ENCODE data around the gene BLOC1S2.
"Not testable (repeated sequence)": the region's sequence is repeated elsewhere in the genome, so short reads cannot be mapped to it uniquely, and the experiment has no call there.

BLOC1S2 gene

DNA sequence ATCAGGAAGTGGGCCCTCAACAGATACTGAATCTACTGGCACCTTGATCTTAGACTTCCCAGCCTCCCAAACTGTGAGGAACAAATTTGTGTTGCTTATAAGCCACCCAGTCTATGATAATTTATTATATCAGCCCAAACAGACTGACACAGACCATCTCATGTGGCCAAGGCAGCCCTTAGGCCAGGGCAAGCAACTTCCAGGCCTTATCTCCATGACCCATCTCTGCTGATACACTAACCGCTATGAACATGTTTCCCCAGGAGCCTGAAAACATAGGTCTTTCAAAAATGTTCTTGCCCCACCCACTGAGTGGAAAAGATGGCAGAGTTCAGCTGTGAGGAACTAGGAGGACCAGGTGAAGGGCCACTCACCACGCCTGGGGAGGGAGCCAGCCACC is 3.2 kb upstream of the BLOC1S2 start:
- DNase-seq: no peak

DNA sequence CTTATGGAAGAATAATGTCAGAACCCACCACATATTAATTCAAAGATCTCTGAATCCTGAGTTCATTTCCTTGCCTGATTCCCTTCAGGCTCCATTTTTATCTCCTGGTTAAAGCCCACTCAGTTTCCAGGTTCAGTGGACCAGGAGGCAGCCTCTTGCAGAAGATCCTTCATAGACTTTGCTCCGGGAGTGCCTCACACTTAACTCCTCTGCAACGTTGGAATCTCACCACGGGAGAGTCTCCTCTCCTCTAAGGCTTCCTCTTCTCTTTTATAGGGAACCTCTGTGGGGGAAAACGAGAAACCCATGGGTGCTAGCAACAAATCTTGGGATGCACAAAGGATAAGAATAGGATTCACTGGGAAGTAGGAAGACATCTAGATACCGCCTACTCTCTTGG is 1.7 kb upstream of the BLOC1S2 start:
- DNase-seq: no peak

DNA sequence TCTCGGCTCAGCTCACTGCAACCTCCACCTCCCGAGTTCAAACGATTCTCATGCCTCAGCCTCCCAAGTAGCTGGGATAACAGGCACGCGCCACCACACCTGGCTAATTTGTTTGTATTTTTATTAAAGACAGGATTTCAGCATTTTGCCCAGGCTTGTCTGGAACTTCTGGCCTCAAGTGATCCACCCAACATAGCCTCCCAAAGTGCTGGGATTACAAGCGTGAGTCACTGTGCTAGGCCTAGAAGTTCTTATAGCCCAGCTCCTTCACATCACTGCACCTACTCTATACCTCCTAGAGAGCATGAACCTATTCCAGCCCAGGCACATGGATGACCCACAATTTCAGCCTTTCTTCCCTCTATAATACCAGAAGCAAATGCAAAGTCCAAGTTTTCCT is 1.3 kb upstream of the BLOC1S2 start:
- no peak for DNase-seq

- DNase-seq: not testable (repeated sequence)
Measured at GRCh38 chr10:100285326-100285725, 1.2 kb downstream of the BLOC1S2 start.

DNA sequence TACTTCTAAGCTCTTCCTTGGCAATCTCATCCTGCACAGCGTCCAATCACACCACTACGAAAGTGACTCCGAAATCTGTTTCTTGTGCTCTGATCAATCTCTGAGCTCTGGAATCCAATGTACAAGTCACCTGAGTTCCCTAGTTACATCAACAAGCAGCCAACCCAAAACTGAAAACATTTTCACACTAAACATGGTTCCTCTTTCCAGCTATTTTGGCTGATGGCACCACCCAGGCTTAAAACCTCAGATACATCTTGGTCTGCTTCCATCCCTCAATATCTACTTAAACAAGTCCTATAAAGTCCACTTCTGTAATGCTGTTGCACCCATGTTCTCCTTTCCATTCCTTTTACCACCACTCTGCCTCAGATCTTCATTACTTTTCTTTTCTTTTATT is 3.6 kb downstream of the BLOC1S2 start:
- DNase-seq: no peak

DNA sequence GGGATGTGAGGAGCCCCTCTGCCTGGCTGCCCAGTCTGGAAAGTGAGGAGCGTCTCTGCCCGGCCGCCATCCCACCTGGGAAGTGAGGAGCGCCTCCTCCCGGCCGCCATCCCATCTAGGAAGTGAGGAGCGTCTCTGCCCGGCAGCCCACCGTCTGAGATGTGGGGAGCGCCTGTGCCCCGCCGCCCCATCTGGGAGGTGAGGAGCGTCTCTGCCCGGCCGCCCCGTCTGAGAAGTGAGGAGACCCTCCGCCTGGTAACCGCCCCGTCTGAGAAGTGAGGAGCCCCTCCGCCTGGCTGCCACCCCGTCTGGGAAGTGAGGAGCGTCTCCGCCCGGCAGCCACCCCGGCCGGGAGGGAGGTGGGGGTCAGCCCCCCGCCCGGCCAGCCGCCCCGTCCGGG is 9.5 kb downstream of the BLOC1S2 start:
- not testable (repeated sequence) for DNase-seq

DNA sequence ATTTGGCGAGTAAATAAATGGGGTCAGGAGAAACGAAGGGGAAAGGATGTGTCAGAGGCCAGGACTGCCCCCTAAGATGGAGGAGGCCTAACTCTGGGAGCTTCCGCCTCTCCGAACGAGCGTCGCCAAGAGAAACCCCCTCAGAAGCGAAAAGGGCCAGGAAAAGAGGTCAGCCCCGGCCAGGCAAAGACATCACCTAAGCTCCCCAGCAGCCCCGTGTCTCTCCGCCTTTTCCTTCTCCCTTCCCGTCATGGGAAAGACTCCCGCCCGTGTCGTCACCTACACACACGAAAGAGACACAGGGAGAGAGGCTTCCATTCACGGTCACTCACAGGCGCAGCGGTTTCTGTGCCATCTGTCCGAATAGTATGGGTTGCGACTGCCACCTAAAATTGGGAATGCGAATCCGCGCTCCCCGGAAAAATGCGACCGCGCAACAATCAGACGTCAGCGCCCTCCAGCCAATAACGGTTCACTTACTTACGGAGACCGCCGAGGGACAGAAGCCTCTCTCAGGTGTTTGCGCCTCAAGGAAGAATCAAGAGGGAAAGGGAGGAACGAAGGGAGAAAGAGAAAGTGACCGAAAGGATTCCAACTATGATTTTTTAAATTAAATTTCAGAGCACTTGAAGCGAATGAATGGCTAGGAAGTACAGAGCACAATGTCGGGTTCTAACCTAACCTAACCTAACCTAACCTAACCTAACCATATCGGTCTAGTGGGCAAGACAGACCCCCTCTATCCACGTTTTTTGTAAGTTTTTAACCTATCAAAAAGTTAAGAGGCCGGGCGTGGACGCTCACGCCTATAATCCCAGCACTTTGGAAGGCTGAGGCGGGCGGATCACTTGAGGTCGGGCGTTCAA is 19.0 kb downstream of the BLOC1S2 start, which contains the start of gene CWF19L1:
Gene CWF19L1, minus strand, starts transcription at position 400 of the 866 bp plus-strand sequence. Its CDS starts 45 bp downstream, at position 355.
- peak; percentile 73 to 82 for DNase-seq

- no peak for DNase-seq
Measured at GRCh38 chr10:100265821-100266485, 20.5 kb downstream of the BLOC1S2 start.

GRCh38 chr10:100254191-100254590 is 32.3 kb downstream of the BLOC1S2 start:
- no peak for DNase-seq

- no peak for DNase-seq
Measured at GRCh38 chr10:100253041-100253440, 33.4 kb downstream of the BLOC1S2 start.

- no peak for DNase-seq
Measured at GRCh38 chr10:100248820-100249219, 37.7 kb downstream of the BLOC1S2 start.

- no peak for DNase-seq
Measured at GRCh38 chr10:100245484-100246220, 40.8 kb downstream of the BLOC1S2 start.

- no peak for DNase-seq
Measured at GRCh38 chr10:100239851-100240250, 46.6 kb downstream of the BLOC1S2 start.

GRCh38 chr10:100238429-100238828 is 48.1 kb downstream of the BLOC1S2 start:
- DNase-seq: no peak

DNA sequence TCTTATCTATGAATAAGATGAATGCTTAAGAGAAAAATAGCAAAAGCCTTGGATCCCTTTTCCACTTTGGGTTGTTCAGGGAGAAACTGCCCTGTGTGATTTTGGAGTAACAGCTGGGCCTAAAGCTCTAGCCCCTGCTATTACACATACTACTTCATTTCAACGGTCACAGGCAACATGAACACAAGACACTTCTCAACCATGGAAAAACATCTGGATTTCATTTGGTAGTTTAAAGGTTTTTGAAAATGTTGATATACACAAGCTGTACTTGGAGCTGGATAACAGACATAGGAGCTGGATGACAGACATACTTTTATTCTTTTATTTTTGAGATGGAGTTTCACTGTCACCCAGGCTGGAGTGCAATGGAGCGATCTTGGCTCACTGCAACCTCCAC is 54.4 kb downstream of the BLOC1S2 start:
- DNase-seq: no peak

- DNase-seq: no peak
Measured at GRCh38 chr10:100229819-100230422, 56.6 kb downstream of the BLOC1S2 start.

DNA sequence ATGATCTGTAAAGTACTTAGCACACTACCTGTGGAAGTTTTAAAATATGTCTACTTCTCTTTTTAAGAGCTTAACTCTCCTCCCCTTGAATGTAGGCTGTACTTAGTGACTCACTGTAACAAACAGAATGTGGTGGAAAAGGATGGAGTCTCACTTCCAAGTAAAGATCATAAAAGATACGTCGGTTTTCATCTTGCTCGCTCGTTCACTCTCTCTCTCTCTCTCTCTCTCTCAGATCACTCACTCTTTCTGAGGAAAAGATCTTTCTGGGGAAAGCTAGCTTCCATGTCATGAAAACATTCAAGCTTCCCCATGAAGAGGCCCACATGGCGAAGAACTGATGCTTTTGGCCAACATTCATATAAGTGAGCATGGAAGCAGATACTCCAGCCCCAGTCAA is 62.6 kb downstream of the BLOC1S2 start:
- no peak for DNase-seq

Data from hippocampal formation (tissue), 2 donors.